HG03521 (cell line): ENCODE data around the gene PCDH7.

Source experiments
- ATAC-seq: cut with Tn5 transposase; IDR thresholded peaks from one replicate; pipeline ENCODE4 v1.9.1; 2021; ENCODE audit warnings: mild to moderate bottlenecking, moderate library complexity; ENCODE audit not compliant: unreplicated experiment

PCDH7 gene

GRCh38 chr4:30720021-30720660 lies at the start of gene PCDH7:
Gene PCDH7 (plus strand): TSS chr4:30720369. CDS start chr4:30721423, 1,054 bp downstream.
- ATAC-seq: no peak

- ATAC-seq: no peak
These were observed 48.2 kb upstream of the PCDH7 start for GRCh38 chr4:30671926-30672448.

- ATAC-seq: no peak
These were observed 24.0 kb upstream of the PCDH7 start for GRCh38 chr4:30696191-30696590.

GRCh38 chr4:30714408-30715031 lies 5.6 kb upstream of the PCDH7 start:
- ATAC-seq: no peak

- ATAC-seq: no peak
These were observed 4.0 kb upstream of the PCDH7 start for GRCh38 chr4:30716158-30716557.

- ATAC-seq: no peak
These were observed 3.4 kb upstream of the PCDH7 start for GRCh38 chr4:30716681-30717207.

- no peak for ATAC-seq
These were observed 2.8 kb upstream of the PCDH7 start for GRCh38 chr4:30717208-30718020.

- ATAC-seq: no peak
These were observed 2.1 kb upstream of the PCDH7 start for GRCh38 chr4:30718021-30718542.

- ATAC-seq: no peak
These were observed 1.3 kb upstream of the PCDH7 start for GRCh38 chr4:30718641-30719453.

GRCh38 chr4:30719454-30720020 lies 632 bp upstream of the PCDH7 start:
- ATAC-seq: no peak

GRCh38 chr4:30720661-30721184 lies 554 bp downstream of the PCDH7 start:
- ATAC-seq: no peak

GRCh38 chr4:30721185-30722091 lies 1.3 kb downstream of the PCDH7 start:
- no peak for ATAC-seq

- no peak for ATAC-seq
These were observed 1.9 kb downstream of the PCDH7 start for GRCh38 chr4:30722092-30722358.

GRCh38 chr4:30722359-30723200 lies 2.4 kb downstream of the PCDH7 start:
- ATAC-seq: no peak

GRCh38 chr4:30723201-30723955 lies 3.2 kb downstream of the PCDH7 start:
- ATAC-seq: no peak

GRCh38 chr4:30724247-30724646 lies 4.1 kb downstream of the PCDH7 start:
- ATAC-seq: no peak

- no peak for ATAC-seq
These were observed 5.4 kb downstream of the PCDH7 start for GRCh38 chr4:30725562-30725961.
